NT2/D1 (cell line): Measurements from ENCODE around the gene ZDHHC17.

ENCODE experiments used
- DNase-seq: peaks from one replicate; pipeline ENCODE4 v3.0.0-alpha.2; 2011; ENCODE audit warnings: low read depth, low spot score
- H3K27me3 ChIP-seq: 2 replicates; pipeline ENCODE4 v1.6.0; 2011; ENCODE audit warnings: mild to moderate bottlenecking; ENCODE audit not compliant: insufficient read length, insufficient read depth
- H3K36me3 ChIP-seq: 2 replicates; pipeline ENCODE4 v1.6.1; 2011; ENCODE audit warnings: mild to moderate bottlenecking, low read length, mixed read lengths; ENCODE audit not compliant: insufficient read depth, insufficient read length
- H3K4me1 ChIP-seq: 2 replicates; pipeline ENCODE4 v1.5.1; 2011; ENCODE audit not compliant: insufficient read depth, insufficient read length
- H3K4me3 ChIP-seq: 2 replicates; pipeline ENCODE4 v1.5.1; 2011; ENCODE audit warnings: low read depth; ENCODE audit not compliant: insufficient read length
- H3K9ac ChIP-seq: 2 replicates; pipeline ENCODE4 v1.6.0; 2011; ENCODE audit warnings: low read depth; ENCODE audit not compliant: insufficient read length
- H3K9me3 ChIP-seq: 2 replicates; pipeline ENCODE4 v1.5.1; 2011; ENCODE audit warnings: mild to moderate bottlenecking, low read length; ENCODE audit not compliant: insufficient read depth
- SUZ12 ChIP-seq: IDR thresholded peaks from 2 replicates; pipeline ENCODE4 v1.6.1; 2011; ENCODE audit not compliant: insufficient read length, insufficient read depth; ENCODE audit errors: extremely low read depth
- YY1 ChIP-seq: IDR thresholded peaks from 2 replicates; pipeline ENCODE4 v1.6.1; 2011; ENCODE audit not compliant: insufficient read length, insufficient read depth
- ZNF274 ChIP-seq: IDR thresholded peaks from 2 replicates; pipeline ENCODE4 v1.6.1; 2011; ENCODE audit warnings: mild to moderate bottlenecking, low read depth, low read length

The ZDHHC17 gene

DNA sequence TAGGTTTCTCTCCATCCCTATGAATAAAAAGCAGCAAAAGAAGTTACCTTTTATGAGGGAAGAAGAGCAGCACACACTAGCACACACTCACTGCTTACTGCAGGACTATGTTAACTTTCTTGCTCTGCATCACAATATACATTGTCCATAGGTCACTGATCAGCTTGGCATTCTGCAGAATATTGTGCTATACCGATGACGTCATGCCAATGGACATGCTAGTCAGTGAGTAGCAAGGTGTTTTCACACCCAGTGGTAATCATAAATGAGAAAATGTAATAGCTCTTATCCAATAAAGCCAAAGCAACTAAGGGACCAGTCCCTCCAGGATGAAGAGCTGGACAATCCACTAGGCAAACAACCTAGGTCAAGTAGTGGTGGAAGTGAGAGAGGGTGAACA is 16.7 kb upstream of the ZDHHC17 start:
- TF ChIP-seq SUZ12, result no peak
- TF ChIP-seq ZNF274, result no peak
- no peak for TF ChIP-seq YY1
- Histone ChIP-seq H3K4me3 (no peak overlapping the region), H3K9ac (no peak overlapping the region), H3K9me3 (no peaks in the 10 kb centered on the region), H3K4me1 (no peaks in the 10 kb centered on the region), H3K36me3 (no peaks in the 10 kb centered on the region), H3K27me3 (no peaks in the 10 kb centered on the region)
- no peak for DNase-seq

DNA sequence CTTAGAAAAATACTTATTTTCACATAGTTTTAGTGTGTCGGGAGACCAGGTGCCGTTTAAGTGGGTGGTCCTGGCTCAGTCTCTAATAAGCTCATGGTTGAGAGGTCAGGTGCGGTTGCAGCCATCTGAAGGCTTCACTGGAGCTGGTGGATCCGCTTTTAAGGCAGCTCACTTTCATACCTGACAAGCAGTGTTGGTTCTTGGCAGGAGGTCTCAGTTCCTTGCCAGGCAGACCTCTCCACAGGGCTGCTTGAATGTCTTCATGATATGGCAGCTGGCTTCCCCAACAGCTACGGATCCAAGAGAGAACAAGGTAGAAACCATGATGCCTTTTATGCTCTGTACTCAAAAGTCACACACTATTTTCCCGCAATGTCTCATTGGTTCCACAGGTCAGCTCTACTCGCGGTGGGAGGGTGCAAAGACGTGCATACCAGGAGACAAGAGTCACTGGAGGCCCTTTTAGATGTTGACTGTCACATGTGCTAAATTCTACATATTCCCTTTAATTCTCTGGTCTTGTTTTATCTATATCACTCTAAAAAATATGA is 8.0 kb upstream of the ZDHHC17 start:
- no peak for DNase-seq
- H3K9ac ChIP-seq, result no peak overlapping the region
- H3K9me3 ChIP-seq, result no peaks in the 10 kb centered on the region
- H3K27me3 ChIP-seq, result no peaks in the 10 kb centered on the region
- H3K4me1 ChIP-seq, result no peaks in the 10 kb centered on the region
- no peak overlapping the region for H3K4me3 ChIP-seq
- TF ChIP-seq YY1 (no peak), ZNF274 (no peak), SUZ12 (no peak)
- H3K36me3 ChIP-seq, result no peaks in the 10 kb centered on the region

DNA sequence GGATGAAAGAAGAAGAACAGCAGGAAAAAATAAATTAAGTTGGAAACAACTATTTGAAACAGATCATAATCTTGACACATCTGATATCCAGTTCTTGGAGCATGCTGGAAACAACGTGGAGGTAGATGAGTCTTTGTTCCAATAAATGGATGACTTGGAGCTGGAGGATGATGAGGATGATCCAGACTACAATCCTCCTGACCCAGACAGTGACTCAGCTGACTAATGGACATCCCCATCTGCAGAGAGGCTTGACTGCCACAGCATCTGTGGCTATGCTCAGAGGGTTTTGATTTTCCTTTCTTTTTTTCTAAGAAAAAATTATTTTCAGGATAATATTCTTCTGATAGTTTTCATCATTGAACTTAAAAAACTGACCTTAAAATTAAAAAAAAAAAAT is 6.2 kb upstream of the ZDHHC17 start:
- no peak for DNase-seq
- Histone ChIP-seq H3K4me1 (no peaks in the 10 kb centered on the region), H3K9ac (no peak overlapping the region), H3K27me3 (no peaks in the 10 kb centered on the region), H3K4me3 (no peak overlapping the region), H3K36me3 (no peaks in the 10 kb centered on the region), H3K9me3 (no peaks in the 10 kb centered on the region)
- TF ChIP-seq YY1 (no peak), ZNF274 (no peak), SUZ12 (no peak)

DNA sequence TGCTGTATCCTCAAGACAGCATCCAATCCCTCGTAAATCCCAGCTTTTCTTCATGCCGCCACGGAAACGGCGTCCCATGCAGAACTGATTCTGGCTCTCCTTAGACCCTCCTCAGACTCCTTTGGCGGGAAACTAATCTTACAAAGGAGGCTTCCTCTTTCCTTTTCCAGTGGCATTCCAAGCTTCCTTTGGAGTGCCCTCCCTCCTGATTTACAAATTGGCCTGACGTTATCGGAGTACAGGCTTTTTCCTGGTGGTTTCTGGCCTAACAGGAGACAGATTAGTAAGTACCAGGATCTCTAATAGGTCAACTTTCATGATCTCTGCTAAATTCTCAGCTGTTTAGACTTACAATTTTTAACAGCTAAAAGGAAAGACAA is 1.3 kb upstream of the ZDHHC17 start:
- Histone ChIP-seq H3K4me3 (peak overlapping the region; percentile 91), H3K36me3 (peaks cover 14% of the 10 kb centered on the region), H3K9ac (peak overlapping the region; percentile 71), H3K4me1 (no peaks in the 10 kb centered on the region), H3K27me3 (no peaks in the 10 kb centered on the region), H3K9me3 (no peaks in the 10 kb centered on the region)
- no peak for TF ChIP-seq ZNF274
- no peak for TF ChIP-seq YY1
- TF ChIP-seq SUZ12, result no peak
- peak; percentile 59 for DNase-seq

DNA sequence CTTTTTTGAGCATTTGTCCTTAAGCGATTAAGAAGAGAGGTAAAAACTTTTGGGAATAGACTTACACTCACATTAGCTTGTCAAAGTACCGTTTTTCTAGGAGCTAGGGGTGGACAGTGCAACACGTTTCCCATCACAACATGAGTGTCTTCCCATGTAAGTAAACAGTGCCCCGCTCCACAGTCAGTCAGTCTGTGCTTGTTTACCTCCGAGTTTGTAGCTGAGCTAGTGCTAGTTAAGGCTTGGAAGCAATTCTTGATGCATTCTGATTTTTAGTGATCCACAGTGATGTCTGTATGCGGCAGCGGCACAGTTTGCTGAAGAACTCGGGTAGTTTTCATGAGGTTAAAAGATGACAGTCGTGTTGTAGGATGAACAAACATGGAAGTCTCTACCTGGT is 941 bp downstream of the ZDHHC17 start:
- Histone ChIP-seq H3K4me1 (no peaks in the 10 kb centered on the region), H3K36me3 (peaks cover 14% of the 10 kb centered on the region), H3K9me3 (no peaks in the 10 kb centered on the region), H3K4me3 (peak overlapping the region; percentile 91), H3K27me3 (no peaks in the 10 kb centered on the region), H3K9ac (peak overlapping the region; percentile 99)
- no peak for DNase-seq
- TF ChIP-seq ZNF274 (no peak), YY1 (no peak), SUZ12 (no peak)

DNA sequence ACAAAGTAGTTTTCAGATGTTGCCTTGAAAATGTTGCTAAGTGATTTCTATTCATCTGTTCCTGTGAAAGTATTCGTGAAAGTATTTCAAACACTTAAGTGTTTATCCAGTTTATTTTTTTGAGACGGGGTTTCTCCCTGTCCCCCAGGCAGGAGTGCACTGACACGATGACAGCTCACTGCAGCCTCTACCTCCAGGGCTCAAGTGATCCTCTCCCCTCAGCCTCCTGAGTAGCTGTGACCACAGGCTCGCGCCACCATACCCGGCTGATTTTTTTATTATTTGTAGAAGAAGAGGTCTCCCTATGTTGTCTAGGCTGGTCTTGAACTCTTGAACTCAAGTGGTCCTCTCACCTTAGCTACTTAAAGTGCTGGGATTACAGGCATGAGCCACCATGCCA is 1.7 kb downstream of the ZDHHC17 start:
- H3K4me1 ChIP-seq, result no peaks in the 10 kb centered on the region
- TF ChIP-seq ZNF274 (no peak), SUZ12 (no peak), YY1 (no peak)
- no peak overlapping the region for H3K9ac ChIP-seq
- peaks cover 14% of the 10 kb centered on the region for H3K36me3 ChIP-seq
- no peak for DNase-seq
- no peaks in the 10 kb centered on the region for H3K9me3 ChIP-seq
- H3K27me3 ChIP-seq, result no peaks in the 10 kb centered on the region
- H3K4me3 ChIP-seq, result peak overlapping the region; percentile 91

DNA sequence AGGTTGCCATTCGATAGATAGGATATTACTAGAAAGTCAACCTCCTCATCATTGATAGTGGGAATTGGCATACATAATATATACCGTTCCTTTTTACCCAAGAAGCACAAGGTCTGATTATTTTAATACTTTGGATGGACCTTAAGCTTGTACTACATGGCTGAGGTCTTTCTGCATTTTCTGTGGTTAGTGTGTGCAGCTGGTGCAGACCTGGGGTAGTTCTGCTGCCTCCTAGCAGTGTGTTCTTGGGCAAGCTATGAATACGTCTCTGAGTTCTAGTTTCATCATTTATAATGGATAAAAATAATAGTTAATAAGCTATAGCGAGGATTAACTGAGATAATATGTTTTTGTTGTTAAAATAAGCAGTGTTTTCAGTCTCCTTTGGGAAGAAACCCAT is 2.2 kb downstream of the ZDHHC17 start:
- Histone ChIP-seq H3K4me3 (no peak overlapping the region), H3K27me3 (no peaks in the 10 kb centered on the region), H3K4me1 (no peaks in the 10 kb centered on the region), H3K9me3 (no peaks in the 10 kb centered on the region), H3K36me3 (peaks cover 14% of the 10 kb centered on the region), H3K9ac (no peak overlapping the region)
- no peak for DNase-seq
- TF ChIP-seq YY1 (no peak), SUZ12 (no peak), ZNF274 (no peak)
